HCT116 (cell line): ENCODE measurements around the gene TTYH2. TPM values are rescaled to one million over a fixed set of nuclear protein-coding genes. Genes with fewer than 3 reads are reported as not detected.

ENCODE experiments used
- ATAC-seq: fragments of 200-7000 bp; cut with Tn5 transposase; 2 replicates; pipeline ENCODE4 v1.9.1; 2020; ENCODE audit warnings: mild to moderate bottlenecking, moderate library complexity
- BruUV-seq: library from RNA; stranded (reverse); fragments of 400-500 nt; replicated peaks from 2 replicates; lab custom pipeline; 2021; lab: Mats Ljungman, UMichigan
- CTCF ChIA-PET: fragments of 300-600 bp; sonication (Branson Sonifier 250); formaldehyde crosslinking; loops from one replicate; lab custom pipeline; 2021; ENCODE audit warnings: antibody characterized with exemption; lab: Charles Lee
- POLR2A ChIA-PET: fragments of 300-600, 350-600 bp; sonication (Branson Sonifier 250); formaldehyde crosslinking; loops from one replicate; lab custom pipeline; 2021; ENCODE audit warnings: antibody characterized with exemption; lab: Charles Lee
- RAD21 ChIA-PET, 2 experiments: fragments of 300-600 bp; sonication (Branson Sonifier 250); formaldehyde crosslinking; loops; one replicate each; lab custom pipeline; 2023; ENCODE audit warnings: low total read pairs in 2 of 2; ENCODE audit not compliant: uncharacterized antibody in 2 of 2, unreplicated experiment in 2 of 2, low non-redundant PET in 1 of 2; lab: Charles Lee
- DNase-seq: peaks from one replicate; pipeline ENCODE4 v3.0.0-alpha.2; 2010; ENCODE audit warnings: low read depth, low spot score
- H2AFZ ChIP-seq: fragments of 200-600 bp; shearing (Covaris generic), sonication (generic); 2 replicates; pipeline ENCODE4 v1.6.1; 2017; ENCODE audit warnings: low read depth, mixed run types, mixed read lengths, antibody characterized with exemption, low read length; ENCODE audit not compliant: poor library complexity, severe bottlenecking
- H3K27ac ChIP-seq: 2 replicates; pipeline ENCODE4 v1.5.1; 2012; ENCODE audit warnings: low read depth, low read length
- H3K27me3 ChIP-seq: fragments of 200-600 bp; sonication (generic); 2 replicates; pipeline ENCODE4 v1.6.1; 2016; ENCODE audit warnings: mixed run types, low read length, mixed read lengths; ENCODE audit not compliant: insufficient read depth
- H3K36me3 ChIP-seq, 2 experiments: fragments of 200-500 bp in 1 of 2; fragments of 200-600 bp in 1 of 2; sonication (Bioruptor generic) in 1 of 2; sonication (generic) in 1 of 2; 2 replicates each; pipeline versions ENCODE4 v1.5.1 to v1.6.1; 2014 to 2016; ENCODE audit warnings: low read length in 2 of 2, inconsistent platforms in 1 of 2, mixed read lengths in 1 of 2, mixed run types in 1 of 2; ENCODE audit not compliant: insufficient read depth in 2 of 2, control insufficient read depth in 1 of 2
- H3K4me1 ChIP-seq, 2 experiments: fragments of 200-600 bp in 1 of 2; sonication (generic) in 1 of 2; 2 replicates each; pipeline versions ENCODE4 v1.5.1 to v1.6.1; 2012 to 2017; ENCODE audit warnings: low read length in 2 of 2, inconsistent platforms in 1 of 2, mild to moderate bottlenecking in 1 of 2, mixed read lengths in 1 of 2, mixed run types in 1 of 2, moderate library complexity in 1 of 2; ENCODE audit not compliant: insufficient read depth in 2 of 2, control insufficient read depth in 1 of 2
- H3K4me2 ChIP-seq: fragments of 200-600 bp; sonication (generic); 2 replicates; pipeline ENCODE4 v1.6.1; 2017; ENCODE audit warnings: mixed run types, low read length, mixed read lengths
- H3K4me3 ChIP-seq, 2 experiments: fragments of 200-600 bp in 1 of 2; sonication (generic) in 1 of 2; replicated peaks in 1 of 2; 2 replicates each; pipeline ENCODE4 v1.5.1; 2011 to 2016; ENCODE audit warnings: low read length in 2 of 2, control low read depth in 1 of 2, low read depth in 1 of 2, mild to moderate bottlenecking in 1 of 2, mixed read lengths in 1 of 2, mixed run types in 1 of 2
- H3K79me2 ChIP-seq: fragments of 200-600 bp; sonication (generic); 2 replicates; pipeline ENCODE4 v1.6.1; 2017; ENCODE audit warnings: mild to moderate bottlenecking, mixed run types, low read length, moderate library complexity, mixed read lengths; ENCODE audit not compliant: insufficient read depth
- H3K9ac ChIP-seq: fragments of 200-600 bp; sonication (generic); 2 replicates; pipeline ENCODE4 v1.6.1; 2016; ENCODE audit warnings: low read length, mixed read lengths
- H3K9me2 ChIP-seq: fragments of 200-600 bp; sonication (generic), shearing (Covaris generic); 2 replicates; pipeline ENCODE4 v1.6.1; 2017; ENCODE audit warnings: mixed run types, mild to moderate bottlenecking, moderate library complexity; ENCODE audit not compliant: insufficient read depth
- H3K9me3 ChIP-seq, 2 experiments: fragments of 200-500 bp in 1 of 2; fragments of 200-600 bp in 1 of 2; sonication (Bioruptor generic) in 1 of 2; sonication (generic) in 1 of 2; 2 replicates each; pipeline ENCODE4 v1.6.1; 2014 to 2017; ENCODE audit warnings: low read length in 2 of 2, mixed read lengths in 2 of 2, inconsistent platforms in 1 of 2, low read depth in 1 of 2, mild to moderate bottlenecking in 1 of 2, mixed run types in 1 of 2, moderate library complexity in 1 of 2; ENCODE audit not compliant: control insufficient read depth in 1 of 2, insufficient read depth in 1 of 2
- H4K20me1 ChIP-seq: fragments of 200-600 bp; sonication (generic), shearing (Covaris generic); 2 replicates; pipeline ENCODE4 v1.6.1; 2017; ENCODE audit warnings: mixed run types, mild to moderate bottlenecking, moderate library complexity; ENCODE audit not compliant: insufficient read depth
- ATF3 ChIP-seq: IDR thresholded peaks from 2 replicates; pipeline ENCODE4 v1.6.1; 2012
- EGR1 ChIP-seq: IDR thresholded peaks from 2 replicates; pipeline ENCODE4 v1.6.1; 2012; ENCODE audit warnings: low read depth
- EZH2phosphoT487 ChIP-seq: fragments of 200-600 bp; IDR thresholded peaks from 2 replicates; pipeline ENCODE4 v1.6.1; 2018; ENCODE audit warnings: antibody characterized with exemption, borderline replicate concordance
- POLR2A ChIP-seq: IDR thresholded peaks from 2 replicates; pipeline ENCODE4 v1.7.0; 2011; ENCODE audit warnings: borderline replicate concordance; ENCODE audit not compliant: insufficient read depth, insufficient read length; ENCODE audit errors: extremely low read depth
- SRF ChIP-seq: IDR thresholded peaks from 2 replicates; pipeline ENCODE4 v1.6.1; 2012; ENCODE audit warnings: low read depth
- ZFX ChIP-seq: fragments of 450-650 bp; IDR thresholded peaks from 2 replicates; pipeline ENCODE4 v1.6.1; 2017
- ZNF274 ChIP-seq: fragments of 200-500 bp; sonication (Bioruptor generic); IDR thresholded peaks from 2 replicates; pipeline ENCODE4 v1.6.1; 2014; ENCODE audit warnings: mild to moderate bottlenecking, low read depth, low read length, inconsistent platforms
- intact Hi-C: fragments of 100-400 bp; cut with micrococcal nuclease; formaldehyde crosslinking; loops from 2 replicates; pipeline ENCODE4 v1.10.0; 2022
- total RNA-seq: library from RNA; stranded (reverse); gene quantifications from one replicate; pipeline ENCODE4 v1.2.1, GENCODE V29; 2021; ENCODE audit not compliant: unreplicated experiment
- TF ChIP-seq, protein P1 (sequence below): IDR thresholded peaks from 2 replicates; pipeline ENCODE4 v1.6.1; 2011; ENCODE audit warnings: mild to moderate bottlenecking, low read length, moderate library complexity; ENCODE audit not compliant: insufficient replicate concordance; ENCODE audit errors: extremely low read depth

Gene TTYH2
- total RNA-seq, 1 experiment from 2014 or later: 10.8 TPM

DNA sequence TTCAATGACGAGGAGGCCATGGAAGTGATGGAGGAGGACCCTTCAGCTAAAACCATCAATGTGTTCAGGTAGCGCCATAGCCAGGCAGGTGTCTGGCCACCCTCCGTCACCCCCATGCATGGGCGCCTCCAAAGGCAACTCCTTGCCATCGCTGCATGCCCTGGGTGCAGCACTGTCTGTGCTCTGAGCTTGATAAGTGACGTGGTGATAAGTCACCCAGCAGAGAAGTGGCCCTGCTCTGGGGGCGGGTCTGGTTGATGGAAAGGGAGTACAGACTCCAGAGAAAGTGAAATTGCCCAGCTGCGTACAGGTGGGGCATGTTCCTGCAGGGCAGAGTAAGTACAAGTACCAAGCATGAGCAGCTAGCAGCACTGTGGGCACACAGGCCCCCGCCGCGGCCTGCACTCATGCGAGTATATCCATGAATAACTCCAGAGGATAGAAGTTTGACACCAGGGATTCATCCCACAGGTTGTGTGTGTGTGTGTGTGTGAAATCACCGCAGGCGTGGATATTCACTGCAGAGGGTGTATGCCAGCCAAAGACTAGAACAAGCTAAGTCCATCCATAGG is 73.7 kb downstream of the TTYH2 start:
- H3K27ac ChIP-seq: no peak overlapping the region
- ChIA-PET CTCF (interaction anchor here (0.8 to 1.6 kb wide), 2 partner anchors 9 to 81 kb away, joined by 3 to 5 read pairs; partner anchors contain the start of gene GPR142), POLR2A (no interaction called here), RAD21 (no interaction called here)
- BruUV-seq: no TSS peak
- H2AFZ ChIP-seq: no peak overlapping the region
- no peak overlapping the region for H3K4me3 ChIP-seq
- no peak for DNase-seq
- no peaks in the 10 kb centered on the region for H4K20me1 ChIP-seq
- H3K79me2 ChIP-seq: no peaks in the 10 kb centered on the region
- no peak overlapping the region for H3K9ac ChIP-seq
- H3K9me2 ChIP-seq: no peaks in the 10 kb centered on the region
- H3K36me3 ChIP-seq: no peaks in the 10 kb centered on the region
- intact Hi-C loops: no loop called here
- no peaks in the 10 kb centered on the region for H3K9me3 ChIP-seq
- no peaks in the 10 kb centered on the region for H3K27me3 ChIP-seq
- ATAC-seq: no peak
- H3K4me1 ChIP-seq: peaks cover 5 to 10% of the 10 kb centered on the region in 2 experiments; a peak in 3 of 4 replicates
- TF ChIP-seq ZFX (no peak), ATF3 (no peak), EGR1 (no peak), ZNF274 (no peak), EZH2phosphoT487 (no peak), POLR2A (no peak), SRF (no peak)
- TF ChIP-seq, protein P1, sequence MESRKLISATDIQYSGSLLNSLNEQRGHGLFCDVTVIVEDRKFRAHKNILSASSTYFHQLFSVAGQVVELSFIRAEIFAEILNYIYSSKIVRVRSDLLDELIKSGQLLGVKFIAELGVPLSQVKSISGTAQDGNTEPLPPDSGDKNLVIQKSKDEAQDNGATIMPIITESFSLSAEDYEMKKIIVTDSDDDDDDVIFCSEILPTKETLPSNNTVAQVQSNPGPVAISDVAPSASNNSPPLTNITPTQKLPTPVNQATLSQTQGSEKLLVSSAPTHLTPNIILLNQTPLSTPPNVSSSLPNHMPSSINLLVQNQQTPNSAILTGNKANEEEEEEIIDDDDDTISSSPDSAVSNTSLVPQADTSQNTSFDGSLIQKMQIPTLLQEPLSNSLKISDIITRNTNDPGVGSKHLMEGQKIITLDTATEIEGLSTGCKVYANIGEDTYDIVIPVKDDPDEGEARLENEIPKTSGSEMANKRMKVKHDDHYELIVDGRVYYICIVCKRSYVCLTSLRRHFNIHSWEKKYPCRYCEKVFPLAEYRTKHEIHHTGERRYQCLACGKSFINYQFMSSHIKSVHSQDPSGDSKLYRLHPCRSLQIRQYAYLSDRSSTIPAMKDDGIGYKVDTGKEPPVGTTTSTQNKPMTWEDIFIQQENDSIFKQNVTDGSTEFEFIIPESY: no peak
- TF ChIP-seq, all 23 proteins: peak for 0
- H3K4me2 ChIP-seq: no peak overlapping the region
